GM21390 (cell line): ENCODE data around the gene ETV4.

ENCODE experiments used
- ATAC-seq: cut with Tn5 transposase; IDR thresholded peaks from one replicate; pipeline ENCODE4 v1.9.1; 2021; ENCODE audit not compliant: unreplicated experiment

ETV4 gene

GRCh38 chr17:43546319-43547188 is at the start of gene ETV4:
ETV4 (minus strand) TSS chr17:43546340; CDS start chr17:43545617, 723 bp downstream.
- peak; percentile 79 for ATAC-seq

DNA sequence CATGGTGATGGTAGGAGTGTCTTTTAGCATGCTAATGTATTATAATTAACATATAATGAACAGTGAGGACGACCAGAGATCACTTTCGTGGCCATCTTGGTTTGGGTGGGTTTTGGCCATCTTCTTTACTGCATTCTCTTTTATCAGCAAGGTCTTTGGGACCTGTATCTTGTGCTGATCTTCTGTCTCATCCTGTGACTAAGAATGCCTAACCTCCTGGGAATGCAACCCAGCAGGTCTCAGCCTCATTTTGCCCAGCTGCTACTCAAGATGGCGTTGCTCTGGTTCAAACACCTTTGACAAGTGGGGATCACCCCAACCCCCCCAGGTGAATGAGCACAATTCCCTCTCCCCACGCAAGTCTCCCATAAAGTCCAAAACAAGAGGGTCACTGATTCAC is 49.3 kb upstream of the ETV4 start:
- no peak for ATAC-seq

GRCh38 chr17:43591779-43592562 is 45.8 kb upstream of the ETV4 start:
- ATAC-seq: no peak

GRCh38 chr17:43591001-43591400 is 44.9 kb upstream of the ETV4 start:
- ATAC-seq: no peak

GRCh38 chr17:43588664-43589435 is 42.7 kb upstream of the ETV4 start:
- no peak for ATAC-seq

DNA sequence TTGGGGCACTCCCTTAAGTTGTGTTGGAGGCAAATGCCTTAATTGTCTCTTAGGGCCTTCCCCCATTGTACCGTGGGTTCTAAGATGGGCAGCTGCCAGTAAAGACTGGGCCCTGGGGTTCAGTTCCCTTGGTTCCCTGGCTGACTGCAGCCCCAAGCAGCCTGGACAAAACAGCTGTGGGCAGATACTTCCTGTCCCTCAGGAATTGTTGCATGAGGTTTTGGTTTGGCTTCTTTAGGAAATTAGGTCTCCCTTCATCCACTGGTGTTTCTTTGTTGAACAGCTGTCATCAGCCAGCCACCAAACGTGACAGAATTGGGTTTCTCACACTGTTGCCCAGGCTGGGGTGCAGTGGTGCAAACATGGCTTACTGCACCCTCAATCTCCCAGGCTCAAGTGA is 42.0 kb upstream of the ETV4 start:
- no peak for ATAC-seq

DNA sequence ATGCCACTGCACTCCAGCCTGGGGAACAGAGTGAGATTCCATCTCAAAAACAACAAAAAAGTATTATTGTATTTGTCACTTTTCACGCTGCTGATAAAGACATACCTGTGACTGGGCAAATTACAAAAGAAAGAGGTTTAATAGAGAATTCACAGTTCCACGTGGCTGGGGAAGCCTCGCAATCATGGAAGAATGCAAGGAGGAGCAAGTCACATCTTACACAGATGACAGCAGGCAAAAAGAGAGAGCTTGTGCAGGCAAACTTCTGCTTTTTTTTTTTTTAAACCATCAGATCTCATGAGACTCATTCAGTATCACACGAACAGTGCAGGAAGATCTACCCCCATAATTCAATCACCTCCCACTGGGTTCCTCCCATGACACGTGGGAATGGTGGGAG is 41.5 kb upstream of the ETV4 start:
- ATAC-seq: no peak

DNA sequence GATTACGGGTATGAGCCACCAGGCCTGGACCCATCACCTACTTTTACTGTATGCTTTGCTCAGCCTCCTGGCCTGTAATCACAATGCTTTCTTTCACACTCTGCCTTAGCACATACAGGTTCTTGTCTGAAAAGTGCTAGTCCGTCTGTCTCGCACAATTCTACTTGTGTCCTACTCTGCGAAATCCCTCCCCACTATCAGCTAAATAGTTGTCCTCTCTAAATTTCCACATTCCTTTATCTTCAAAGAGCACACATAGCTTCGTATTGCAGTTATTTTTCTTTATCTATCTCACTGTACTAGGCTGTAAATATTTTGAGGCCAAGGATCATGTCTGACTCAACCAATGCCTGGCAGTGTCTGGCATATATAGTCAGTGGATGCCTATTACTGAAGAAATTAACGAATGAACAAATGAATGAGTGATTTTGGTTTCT is 38.5 kb upstream of the ETV4 start:
- no peak for ATAC-seq

GRCh38 chr17:43583332-43583731 is 37.2 kb upstream of the ETV4 start:
- ATAC-seq: no peak

DNA sequence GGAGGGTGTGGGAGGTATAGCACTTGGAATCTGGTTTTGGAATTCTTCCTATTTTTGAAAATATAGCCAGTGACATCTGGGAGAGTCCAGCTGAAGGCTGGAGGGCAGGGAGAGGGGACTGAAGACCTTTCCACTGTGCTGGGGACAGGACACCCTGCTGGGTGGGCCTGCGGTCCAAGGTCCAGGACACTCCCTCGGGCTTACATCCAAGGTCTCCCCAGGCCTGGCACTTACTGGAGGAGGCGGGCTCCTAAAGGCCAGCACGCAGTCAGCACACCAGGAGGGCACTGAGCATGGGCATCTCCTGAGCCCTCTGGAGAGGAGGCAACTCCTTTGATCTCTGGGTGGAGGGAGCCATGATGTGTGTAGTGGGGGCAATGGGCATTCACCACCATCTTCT is 35.5 kb upstream of the ETV4 start:
- ATAC-seq: no peak

DNA sequence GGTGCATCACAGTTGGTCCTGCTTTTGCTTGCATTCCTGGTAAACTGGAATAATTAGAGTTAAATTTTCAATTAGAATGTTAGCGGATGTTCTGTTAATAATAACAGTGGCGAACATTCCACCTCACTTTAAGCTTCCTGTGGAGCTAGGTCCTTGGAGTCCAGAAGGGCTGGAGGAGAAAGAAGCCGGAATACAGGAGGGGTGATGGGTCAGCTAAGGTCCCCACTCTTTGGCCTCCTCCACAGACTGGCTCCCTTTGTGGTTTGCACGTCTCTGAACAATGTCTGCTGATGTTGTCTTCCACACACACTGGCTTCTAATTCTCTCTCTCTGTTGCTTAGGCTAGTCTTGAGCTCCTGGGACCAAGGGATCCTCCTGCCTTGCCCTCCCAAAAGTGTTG is 35.0 kb upstream of the ETV4 start:
- ATAC-seq: no peak

DNA sequence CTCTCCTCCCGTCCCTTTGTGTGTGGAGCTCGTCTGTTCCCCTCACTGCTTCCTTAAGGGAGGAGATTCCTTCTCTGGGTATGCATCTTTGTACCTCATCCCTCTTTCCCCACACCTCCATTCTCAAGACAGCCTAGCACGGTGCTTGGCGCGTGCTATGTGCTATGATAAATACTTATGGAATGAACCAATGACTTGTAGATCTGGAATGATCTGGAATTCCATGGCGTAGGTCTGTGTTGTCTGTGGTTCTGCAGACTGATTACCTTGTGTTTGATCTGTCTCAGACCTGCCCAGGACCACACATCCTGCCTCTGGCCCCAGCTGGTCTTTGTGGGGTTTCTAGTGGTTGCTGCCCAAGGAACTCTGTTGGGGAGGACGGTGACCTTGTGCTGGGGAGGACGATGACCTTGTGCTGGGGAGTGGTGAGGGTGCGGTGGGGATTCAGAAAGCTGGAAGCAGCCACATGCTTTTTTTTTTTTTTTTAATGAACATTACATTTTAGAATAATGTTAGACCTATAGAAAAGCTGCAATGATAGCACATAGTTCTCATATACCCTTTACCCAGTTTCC is 33.5 kb upstream of the ETV4 start:
- no peak for ATAC-seq

- no peak for ATAC-seq
Observed at GRCh38 chr17:43578699-43579565, 32.8 kb upstream of the ETV4 start.

DNA sequence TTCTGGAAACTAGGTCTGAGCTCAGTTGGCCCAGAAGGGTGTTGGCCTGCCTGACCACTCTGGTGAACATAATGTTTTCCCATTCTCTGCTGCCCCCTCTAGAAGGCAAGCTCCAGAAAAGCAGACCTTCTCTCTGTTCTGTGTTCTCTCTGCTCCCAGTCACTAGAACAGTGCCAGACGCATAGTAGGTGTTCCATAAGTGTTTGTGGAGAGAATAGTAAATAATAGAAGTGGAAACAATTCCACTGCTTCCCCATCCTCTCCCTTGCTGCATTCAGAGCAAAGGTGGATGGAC is 32.2 kb upstream of the ETV4 start:
- ATAC-seq: no peak

DNA sequence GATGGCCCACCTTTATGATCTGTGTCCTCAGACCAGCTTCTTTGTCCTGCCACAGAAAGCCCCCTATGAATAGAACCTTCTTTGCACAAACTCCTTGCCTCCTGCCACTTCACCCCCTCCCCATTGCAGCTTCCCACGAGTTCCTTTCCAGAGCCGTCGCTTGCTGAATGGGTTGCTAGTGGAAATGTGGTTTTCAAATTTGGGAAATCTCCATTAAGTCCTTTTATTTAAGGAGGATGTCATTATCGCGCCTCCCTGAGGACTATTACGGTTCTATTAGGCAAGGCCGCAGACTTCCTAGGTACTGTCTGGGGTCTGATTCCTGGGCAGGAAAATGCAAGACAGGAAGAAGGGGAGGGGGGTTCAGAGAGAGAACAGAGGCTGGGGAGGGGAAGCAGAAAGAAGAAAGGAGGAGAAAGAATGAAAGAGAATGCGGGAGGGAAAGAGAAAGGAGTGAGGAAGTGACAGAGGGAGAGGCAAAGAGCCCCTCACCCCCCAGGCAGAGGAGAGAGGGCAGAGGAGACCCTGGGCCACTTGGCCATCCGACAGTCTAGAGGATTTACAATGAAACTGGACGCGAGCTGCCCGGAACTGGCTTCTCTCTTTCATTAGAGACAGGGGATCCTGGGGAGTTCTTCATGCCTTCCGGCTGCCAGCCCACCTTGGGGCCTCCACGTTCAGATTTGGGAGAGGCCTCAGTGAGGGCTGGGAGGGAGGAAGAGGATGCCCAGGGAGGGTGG is 31.7 kb upstream of the ETV4 start:
- ATAC-seq: no peak

DNA sequence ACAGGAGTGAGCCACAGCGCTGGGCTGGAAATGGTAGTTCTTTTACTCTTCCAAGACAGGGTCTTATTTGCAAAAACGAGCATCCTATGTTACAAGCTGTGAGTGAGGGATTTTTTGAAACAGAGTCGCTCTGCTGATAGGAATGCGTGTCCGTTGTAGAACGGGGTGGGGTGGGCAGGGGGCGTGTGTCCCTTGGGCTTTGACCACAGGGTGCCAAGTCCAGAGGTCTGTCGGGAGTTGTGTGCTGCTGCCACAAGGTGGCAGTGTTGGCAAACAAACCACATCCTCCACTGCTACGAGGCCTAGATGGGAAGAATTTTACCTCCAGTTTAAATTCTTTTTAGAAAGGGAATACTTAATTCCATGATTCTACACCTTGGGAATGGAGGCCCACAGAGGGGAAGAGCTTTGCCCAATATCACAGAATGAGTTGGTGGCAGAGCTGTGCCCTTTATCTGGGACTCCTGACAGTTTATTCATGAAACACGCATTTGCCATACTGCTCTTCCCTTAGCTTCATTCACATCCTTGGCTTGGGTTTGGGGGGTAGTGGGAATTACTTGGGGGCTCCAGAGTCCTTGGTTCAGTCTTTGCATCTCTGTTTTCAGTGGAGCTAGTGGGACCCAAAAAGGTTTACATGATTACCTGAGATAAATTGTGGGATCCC is 30.6 kb upstream of the ETV4 start:
- ATAC-seq: no peak

GRCh38 chr17:43574896-43575525 is 28.9 kb upstream of the ETV4 start:
- ATAC-seq: no peak

DNA sequence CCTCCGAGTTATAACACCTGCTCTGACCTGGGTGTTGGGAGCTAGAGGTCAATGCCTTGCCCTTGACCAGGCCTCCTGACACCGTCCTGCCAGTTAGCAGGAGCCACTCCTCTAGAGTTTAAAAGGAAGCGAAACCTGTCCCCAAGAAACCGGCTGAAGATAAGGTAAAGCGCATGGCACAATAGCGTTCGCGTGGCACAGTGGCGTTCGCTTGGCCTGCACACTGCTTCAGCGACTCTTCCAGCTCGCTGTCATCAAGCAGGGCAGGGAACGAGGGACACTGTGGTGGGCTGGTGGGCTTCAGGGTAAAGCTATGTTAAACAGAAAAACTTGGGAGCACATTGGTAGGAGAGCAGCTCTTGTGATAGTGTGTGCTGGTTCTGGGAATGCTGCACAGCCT is 28.2 kb upstream of the ETV4 start:
- no peak for ATAC-seq
